Activated naive CD8-positive, alpha-beta T cell (primary cell): ENCODE data around the gene MOV10L1.
A peak's percentile ranks its signal among the peaks of the same experiment; 100 is the strongest.

ENCODE experiments used
- H3K27ac Mint-ChIP-seq: one replicate; pipeline ENCODE4 v1.8.0; 2021; ENCODE audit warnings: mixed read lengths
- H3K27me3 Mint-ChIP-seq: one replicate; pipeline ENCODE4 v1.8.0; 2021; ENCODE audit warnings: mixed read lengths
- H3K36me3 Mint-ChIP-seq: one replicate; pipeline ENCODE4 v1.8.0; 2021; ENCODE audit warnings: mixed read lengths
- H3K4me1 Mint-ChIP-seq: one replicate; pipeline ENCODE4 v1.8.0; 2021; ENCODE audit warnings: low read depth, mixed read lengths
- H3K4me3 Mint-ChIP-seq: one replicate; pipeline ENCODE4 v1.8.0; 2021; ENCODE audit warnings: mild to moderate bottlenecking, mixed read lengths
- H3K9me3 Mint-ChIP-seq: one replicate; pipeline ENCODE4 v1.8.0; 2021; ENCODE audit warnings: low read depth, mixed read lengths

MOV10L1 gene

GRCh38 chr22:50184004-50184901 is 94.4 kb downstream of the MOV10L1 start:
- H3K9me3 Mint-ChIP-seq: no peaks in the 10 kb centered on the region
- H3K27ac Mint-ChIP-seq: no peak overlapping the region
- peaks cover 2% of the 10 kb centered on the region for H3K36me3 Mint-ChIP-seq
- H3K27me3 Mint-ChIP-seq: peaks cover 3% of the 10 kb centered on the region
- peaks cover 24% of the 10 kb centered on the region for H3K4me1 Mint-ChIP-seq
- peak overlapping the region; percentile 72 for H3K4me3 Mint-ChIP-seq

GRCh38 chr22:50184902-50185374 is 95.1 kb downstream of the MOV10L1 start:
- Mint-ChIP-seq H3K27ac (no peak overlapping the region), H3K27me3 (no peaks in the 10 kb centered on the region), H3K4me1 (peaks cover 27% of the 10 kb centered on the region), H3K36me3 (peaks cover 2% of the 10 kb centered on the region), H3K9me3 (no peaks in the 10 kb centered on the region), H3K4me3 (peak overlapping the region; percentile 72)

GRCh38 chr22:50185375-50186087 is 95.7 kb downstream of the MOV10L1 start, which contains the start of gene TRABD:
TSS of gene TRABD (plus strand) at chr22:50185913. CDS start at chr22:50193061, 7,148 bp downstream.
- no peaks in the 10 kb centered on the region for H3K27me3 Mint-ChIP-seq
- H3K4me1 Mint-ChIP-seq: peaks cover 28% of the 10 kb centered on the region
- H3K9me3 Mint-ChIP-seq: no peaks in the 10 kb centered on the region
- peak within 1 kb of the TSS; percentile 96 for H3K4me3 Mint-ChIP-seq
- H3K27ac Mint-ChIP-seq: peak within 1 kb of the TSS; percentile 93
- peaks cover 2% of the 10 kb centered on the region for H3K36me3 Mint-ChIP-seq

GRCh38 chr22:50186181-50186714 is 96.4 kb downstream of the MOV10L1 start:
- peaks cover 2% of the 10 kb centered on the region for H3K36me3 Mint-ChIP-seq
- peak overlapping the region; percentile 93 for H3K27ac Mint-ChIP-seq
- H3K4me3 Mint-ChIP-seq: peak overlapping the region; percentile 96
- H3K27me3 Mint-ChIP-seq: no peaks in the 10 kb centered on the region
- H3K4me1 Mint-ChIP-seq: peaks cover 31% of the 10 kb centered on the region
- H3K9me3 Mint-ChIP-seq: no peaks in the 10 kb centered on the region

- H3K4me1 Mint-ChIP-seq: peaks cover 38% of the 10 kb centered on the region
- peaks cover 2% of the 10 kb centered on the region for H3K36me3 Mint-ChIP-seq
- peak overlapping the region; percentile 96 for H3K4me3 Mint-ChIP-seq
- peak overlapping the region; percentile 93 for H3K27ac Mint-ChIP-seq
- no peaks in the 10 kb centered on the region for H3K27me3 Mint-ChIP-seq
- no peaks in the 10 kb centered on the region for H3K9me3 Mint-ChIP-seq
Measured at GRCh38 chr22:50186761-50187523, 97.1 kb downstream of the MOV10L1 start.

- peak overlapping the region; percentile 35 for H3K4me3 Mint-ChIP-seq
- H3K27me3 Mint-ChIP-seq: no peaks in the 10 kb centered on the region
- H3K36me3 Mint-ChIP-seq: peaks cover 2% of the 10 kb centered on the region
- no peak overlapping the region for H3K27ac Mint-ChIP-seq
- no peaks in the 10 kb centered on the region for H3K9me3 Mint-ChIP-seq
- H3K4me1 Mint-ChIP-seq: peaks cover 47% of the 10 kb centered on the region
Measured at GRCh38 chr22:50188356-50188755, 98.5 kb downstream of the MOV10L1 start.

- Mint-ChIP-seq H3K27ac (peak overlapping the region; percentile 92), H3K4me3 (peak overlapping the region; percentile 83), H3K36me3 (peaks cover 2% of the 10 kb centered on the region), H3K27me3 (no peaks in the 10 kb centered on the region), H3K9me3 (no peaks in the 10 kb centered on the region), H3K4me1 (peaks cover 45% of the 10 kb centered on the region)
Measured at GRCh38 chr22:50189184-50189848, 99.5 kb downstream of the MOV10L1 start.

GRCh38 chr22:50189849-50190181 is 100.0 kb downstream of the MOV10L1 start:
- H3K4me3 Mint-ChIP-seq: peak overlapping the region; percentile 83
- peak overlapping the region; percentile 92 for H3K27ac Mint-ChIP-seq
- peaks cover 45% of the 10 kb centered on the region for H3K4me1 Mint-ChIP-seq
- no peaks in the 10 kb centered on the region for H3K27me3 Mint-ChIP-seq
- H3K36me3 Mint-ChIP-seq: peaks cover 2% of the 10 kb centered on the region
- H3K9me3 Mint-ChIP-seq: no peaks in the 10 kb centered on the region

GRCh38 chr22:50190182-50190940 is 100.6 kb downstream of the MOV10L1 start:
- peaks cover 45% of the 10 kb centered on the region for H3K4me1 Mint-ChIP-seq
- peaks cover 2% of the 10 kb centered on the region for H3K36me3 Mint-ChIP-seq
- H3K27me3 Mint-ChIP-seq: no peaks in the 10 kb centered on the region
- H3K9me3 Mint-ChIP-seq: no peaks in the 10 kb centered on the region
- H3K27ac Mint-ChIP-seq: peak overlapping the region; percentile 97
- H3K4me3 Mint-ChIP-seq: peak overlapping the region; percentile 87

GRCh38 chr22:50190941-50191741 is 101.3 kb downstream of the MOV10L1 start:
- H3K27me3 Mint-ChIP-seq: no peaks in the 10 kb centered on the region
- peak overlapping the region; percentile 97 for H3K27ac Mint-ChIP-seq
- peaks cover 2% of the 10 kb centered on the region for H3K36me3 Mint-ChIP-seq
- peaks cover 43% of the 10 kb centered on the region for H3K4me1 Mint-ChIP-seq
- peak overlapping the region; percentile 87 for H3K4me3 Mint-ChIP-seq
- H3K9me3 Mint-ChIP-seq: no peaks in the 10 kb centered on the region

- Mint-ChIP-seq H3K4me1 (peaks cover 35% of the 10 kb centered on the region), H3K27ac (peak overlapping the region; percentile 97), H3K36me3 (no peaks in the 10 kb centered on the region), H3K27me3 (no peaks in the 10 kb centered on the region), H3K4me3 (peak overlapping the region; percentile 87), H3K9me3 (no peaks in the 10 kb centered on the region)
Measured at GRCh38 chr22:50192436-50193204, 102.8 kb downstream of the MOV10L1 start.

- Mint-ChIP-seq H3K9me3 (no peaks in the 10 kb centered on the region), H3K4me3 (no peak overlapping the region), H3K27ac (peak overlapping the region; percentile 16), H3K27me3 (no peaks in the 10 kb centered on the region), H3K36me3 (no peaks in the 10 kb centered on the region), H3K4me1 (peaks cover 31% of the 10 kb centered on the region)
Measured at GRCh38 chr22:50193621-50194020, 103.8 kb downstream of the MOV10L1 start.
